Mucosa of gallbladder (tissue), 1 donor: ENCODE measurements around the gene PTPRS. TPM values are rescaled to one million over a fixed set of nuclear protein-coding genes. Genes with fewer than 3 reads are reported as not detected.

ENCODE experiments used
- total RNA-seq: library from RNA; stranded (reverse); gene quantifications from one replicate; pipeline ENCODE4 v1.2.1, GENCODE V29; 2021
- donor health status: DM: no; HTN: no; CAD: no.

The PTPRS gene
- total RNA-seq, 1 donor from 2014 or later, result 184 TPM

Other genes with a start within 250 kb of the PTPRS start
- gene ZNRF4, start 114.6 kb upstream of the PTPRS start, total RNA-seq, result not detected
- 0.20 TPM for gene TINCR, start 227.1 kb upstream of the PTPRS start, total RNA-seq